RWPE2 (cell line): ENCODE measurements around the gene PIGH.

Experiments
- ATAC-seq: fragments of 200-7000 bp; cut with Tn5 transposase; 3 replicates; pipeline ENCODE4 v1.9.1; 2021; ENCODE audit warnings: low read depth
- DNase-seq: peaks from one replicate; pipeline ENCODE4 v3.0.0-alpha.2; 2020; ENCODE audit warnings: low spot score
- H3K27ac ChIP-seq: fragments of 450-650 bp; 2 replicates; pipeline ENCODE4 v1.5.1; 2017; ENCODE audit warnings: mild to moderate bottlenecking; ENCODE audit not compliant: poor library complexity, severe bottlenecking
- H3K27me3 ChIP-seq: fragments of 250-450 bp; sonication (Bioruptor Pico); 2 replicates; pipeline ENCODE4 v1.5.1; 2021; ENCODE audit warnings: mild to moderate bottlenecking, moderate library complexity; ENCODE audit not compliant: insufficient read depth, poor library complexity, severe bottlenecking
- H3K36me3 ChIP-seq: fragments of 250-450 bp; sonication (Bioruptor Pico); 2 replicates; pipeline ENCODE4 v1.5.1; 2020; ENCODE audit warnings: low read depth, mild to moderate bottlenecking, moderate library complexity
- H3K4me1 ChIP-seq: fragments of 250-450 bp; sonication (Bioruptor Pico); 2 replicates; pipeline ENCODE4 v1.5.1; 2021; ENCODE audit warnings: mild to moderate bottlenecking, moderate library complexity; ENCODE audit not compliant: insufficient read depth, poor library complexity, severe bottlenecking
- H3K4me3 ChIP-seq: fragments of 250-450 bp; sonication (Bioruptor Pico); 2 replicates; pipeline ENCODE4 v1.5.1; 2021; ENCODE audit warnings: mild to moderate bottlenecking, moderate library complexity; ENCODE audit not compliant: severe bottlenecking
- H3K9me3 ChIP-seq: fragments of 250-450 bp; sonication (Bioruptor Pico); 2 replicates; pipeline ENCODE4 v1.5.1; 2021; ENCODE audit warnings: mild to moderate bottlenecking, moderate library complexity; ENCODE audit not compliant: severe bottlenecking
- CTCF ChIP-seq: fragments of 450-650 bp; IDR thresholded peaks from one replicate; pipeline ENCODE4 v1.5.1; 2017; ENCODE audit warnings: mild to moderate bottlenecking, moderate library complexity; ENCODE audit not compliant: poor library complexity, severe bottlenecking

PIGH gene

GRCh38 chr14:67557656-67558055 lies 42.4 kb downstream of the PIGH start:
- no peak for TF ChIP-seq CTCF
- Histone ChIP-seq H3K4me1 (peaks cover 29% of the 10 kb centered on the region), H3K4me3 (no peak overlapping the region), H3K27me3 (no peaks in the 10 kb centered on the region), H3K27ac (peak overlapping the region; percentile 42), H3K36me3 (no peaks in the 10 kb centered on the region; the same call in 1 of the 2 replicates), H3K9me3 (no peaks in the 10 kb centered on the region)
- ATAC-seq (no peak), DNase-seq (no peak)

- no peak for TF ChIP-seq CTCF
- DNase-seq (no peak), ATAC-seq (peak; percentile 92)
- Histone ChIP-seq H3K4me1 (peaks cover 29% of the 10 kb centered on the region), H3K4me3 (no peak overlapping the region), H3K27ac (peak overlapping the region; percentile 42), H3K36me3 (no peaks in the 10 kb centered on the region; the same call in 1 of the 2 replicates), H3K27me3 (no peaks in the 10 kb centered on the region), H3K9me3 (no peaks in the 10 kb centered on the region)
Measured at GRCh38 chr14:67557118-67557517, 43.0 kb downstream of the PIGH start.

- no peaks in the 10 kb centered on the region; the same call in 1 of the 2 replicates for H3K36me3 ChIP-seq
- no peak for TF ChIP-seq CTCF
- no peaks in the 10 kb centered on the region for H3K27me3 ChIP-seq
- DNase-seq = no peak
- H3K4me3 ChIP-seq = no peak overlapping the region
- H3K27ac ChIP-seq = peak overlapping the region; percentile 42
- H3K4me1 ChIP-seq = peaks cover 29% of the 10 kb centered on the region
- ATAC-seq = no peak
- H3K9me3 ChIP-seq = no peaks in the 10 kb centered on the region
Measured at GRCh38 chr14:67556671-67557070, 43.4 kb downstream of the PIGH start.

GRCh38 chr14:67555518-67556090 lies 44.5 kb downstream of the PIGH start:
- Histone ChIP-seq H3K4me1 (peaks cover 29% of the 10 kb centered on the region), H3K4me3 (no peak overlapping the region), H3K36me3 (no peaks in the 10 kb centered on the region; the same call in 1 of the 2 replicates), H3K9me3 (no peaks in the 10 kb centered on the region), H3K27ac (no peak overlapping the region), H3K27me3 (no peaks in the 10 kb centered on the region)
- no peak for DNase-seq
- ATAC-seq = no peak
- TF ChIP-seq CTCF = no peak

- no peak overlapping the region for H3K27ac ChIP-seq
- no peak for DNase-seq
- H3K9me3 ChIP-seq = no peaks in the 10 kb centered on the region
- H3K36me3 ChIP-seq = no peaks in the 10 kb centered on the region
- peaks cover 24% of the 10 kb centered on the region for H3K4me1 ChIP-seq
- no peak overlapping the region for H3K4me3 ChIP-seq
- no peaks in the 10 kb centered on the region for H3K27me3 ChIP-seq
- TF ChIP-seq CTCF = no peak
- no peak for ATAC-seq
Measured at GRCh38 chr14:67554341-67554740, 45.7 kb downstream of the PIGH start.
